Glomerular endothelial cell (primary cell): ENCODE measurements around the gene VMAC. TPM values are rescaled to one million over a fixed set of nuclear protein-coding genes. Genes with fewer than 3 reads are reported as not detected.

Source experiments
- DNase-seq: peaks from one replicate; pipeline ENCODE4 v3.0.0-alpha.2; 2011; ENCODE audit warnings: low read depth, low spot score; ENCODE audit errors: extremely low read depth
- total RNA-seq: library from RNA; depleted of rRNA; stranded (reverse); fragments of >200 nt; gene quantifications from 2 replicates; pipeline ENCODE4 v1.2.3, GENCODE V29; 2015

The VMAC gene
- total RNA-seq, 1 donor from 2014 or later, result 6.1 TPM

DNA sequence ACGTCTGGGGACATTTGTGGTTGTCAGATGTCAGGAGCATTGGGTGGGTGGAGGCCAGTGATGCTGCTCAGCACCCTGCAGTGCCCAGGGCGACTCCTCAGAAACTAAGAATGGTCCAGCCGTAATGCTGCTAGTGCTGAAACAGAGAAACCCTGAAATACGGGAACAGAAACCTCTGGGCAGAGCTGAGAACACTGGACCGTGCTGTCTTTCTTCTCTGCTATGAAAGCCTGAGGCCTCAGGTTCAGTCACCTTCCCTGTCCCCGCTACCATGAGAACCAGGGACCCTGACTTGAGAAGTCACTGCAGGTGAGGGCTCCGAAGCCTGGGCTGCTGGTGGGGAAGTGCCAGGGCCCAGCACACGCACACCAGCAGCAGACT lies 22.8 kb downstream of the VMAC start:
- no peak for DNase-seq

DNA sequence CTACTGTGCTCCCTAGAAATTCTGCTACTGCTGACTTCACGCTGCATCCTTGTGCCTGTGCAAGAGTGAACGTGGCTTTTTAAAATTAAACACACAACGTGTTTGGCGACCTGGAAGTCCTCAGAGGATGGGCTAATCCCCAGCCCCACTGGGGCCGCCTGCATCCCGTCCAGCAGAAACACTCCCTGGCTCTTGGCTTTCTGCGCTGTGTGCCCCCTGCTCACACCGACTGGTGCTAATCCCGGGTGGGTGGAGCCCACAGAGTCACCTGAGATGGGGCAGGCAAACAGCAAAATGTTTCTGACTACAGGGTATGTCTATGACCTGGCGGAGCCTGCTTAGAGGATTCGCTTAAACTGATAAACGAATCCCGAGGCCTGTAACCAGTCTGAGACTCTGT lies 24.5 kb downstream of the VMAC start:
- DNase-seq, result no peak

DNA sequence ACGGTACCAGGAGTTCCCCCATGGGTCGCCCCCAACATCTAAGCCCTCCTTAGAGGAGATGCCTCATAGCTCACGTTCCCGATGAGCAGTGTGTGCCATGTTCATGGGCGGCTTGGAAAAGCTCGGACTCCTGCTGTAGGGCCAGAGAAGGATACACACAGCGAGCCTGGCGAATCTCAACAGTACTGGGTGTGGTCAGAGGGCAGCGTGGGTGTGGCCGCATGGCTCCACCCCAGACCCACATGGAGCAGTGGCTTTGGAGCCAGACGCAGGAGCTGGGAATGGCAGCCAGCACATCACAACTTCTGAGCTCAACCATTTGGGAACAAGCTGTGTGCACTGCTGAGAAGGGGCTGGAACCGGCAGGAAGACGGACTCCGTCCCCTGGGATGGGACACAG lies 25.0 kb downstream of the VMAC start:
- DNase-seq, result no peak

DNA sequence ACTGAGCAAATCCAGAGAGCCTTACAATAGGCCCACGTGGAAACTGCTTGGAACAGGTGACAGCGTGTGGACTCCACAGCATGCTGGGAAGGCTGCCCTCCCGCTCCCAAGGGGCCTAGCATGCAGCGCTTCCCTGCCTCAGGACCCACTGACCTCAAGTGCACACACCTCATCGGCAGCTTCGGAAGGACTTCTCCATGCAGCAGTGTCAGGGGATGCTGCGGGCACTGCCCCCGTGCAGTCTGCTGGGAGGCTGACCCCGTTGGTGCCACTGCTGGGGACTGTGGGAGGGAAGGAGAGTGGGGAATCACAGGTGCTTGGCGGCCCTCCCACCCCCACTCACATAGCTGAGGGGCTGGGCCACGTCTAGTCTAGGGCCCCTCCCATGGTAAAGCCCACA lies 26.6 kb downstream of the VMAC start:
- no peak for DNase-seq

DNA sequence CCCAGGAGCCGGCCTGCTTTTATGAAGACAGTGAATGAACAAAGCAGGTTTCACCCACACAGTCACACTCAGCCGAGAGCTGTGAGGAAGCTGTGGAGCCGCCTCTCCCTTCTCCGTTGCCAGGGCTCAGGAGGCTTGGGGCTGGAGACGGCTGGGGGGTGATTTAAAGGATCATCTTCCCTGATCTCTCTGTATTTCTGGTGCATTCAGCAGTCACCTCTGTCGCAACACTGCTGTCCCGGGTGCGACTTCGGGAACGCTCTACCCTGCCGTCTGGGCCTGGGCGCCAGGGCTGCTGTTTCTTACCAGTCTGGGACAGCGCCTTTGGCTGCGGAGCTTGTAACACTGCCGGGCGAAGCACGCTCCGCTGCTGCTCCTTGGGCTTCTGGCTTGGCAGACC lies 27.5 kb downstream of the VMAC start:
- DNase-seq, result no peak

DNA sequence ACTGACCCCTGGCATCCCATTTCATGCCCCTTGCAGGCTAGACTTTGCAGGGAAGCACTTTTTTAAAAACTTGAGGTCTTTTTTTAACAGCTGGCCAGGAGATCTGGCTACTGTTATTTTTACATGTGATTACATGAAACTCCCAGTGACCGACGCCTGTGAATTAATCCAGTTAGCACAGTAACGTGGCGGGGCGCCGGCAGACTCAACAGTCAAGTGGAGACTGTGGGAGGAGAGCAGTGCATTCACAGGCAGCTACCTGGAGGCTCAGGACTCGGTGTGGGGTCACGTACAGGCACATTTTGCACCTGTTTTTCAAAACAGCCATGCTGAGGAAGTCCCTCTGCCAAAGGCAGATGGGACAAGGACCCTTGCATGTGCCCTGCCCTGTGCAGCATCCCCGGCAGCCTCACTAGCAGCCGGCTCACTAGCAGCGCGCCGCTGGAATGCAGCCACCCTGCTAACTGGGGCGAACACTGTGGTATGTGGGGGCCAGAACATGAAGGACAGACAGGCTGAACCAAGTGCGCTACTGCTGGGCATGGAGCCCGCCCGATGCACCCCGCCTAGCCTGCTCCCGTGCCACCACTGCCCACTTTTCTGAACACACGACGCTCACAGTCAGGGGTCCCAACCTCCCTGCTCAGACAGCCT lies 28.1 kb downstream of the VMAC start:
- DNase-seq, result no peak

DNA sequence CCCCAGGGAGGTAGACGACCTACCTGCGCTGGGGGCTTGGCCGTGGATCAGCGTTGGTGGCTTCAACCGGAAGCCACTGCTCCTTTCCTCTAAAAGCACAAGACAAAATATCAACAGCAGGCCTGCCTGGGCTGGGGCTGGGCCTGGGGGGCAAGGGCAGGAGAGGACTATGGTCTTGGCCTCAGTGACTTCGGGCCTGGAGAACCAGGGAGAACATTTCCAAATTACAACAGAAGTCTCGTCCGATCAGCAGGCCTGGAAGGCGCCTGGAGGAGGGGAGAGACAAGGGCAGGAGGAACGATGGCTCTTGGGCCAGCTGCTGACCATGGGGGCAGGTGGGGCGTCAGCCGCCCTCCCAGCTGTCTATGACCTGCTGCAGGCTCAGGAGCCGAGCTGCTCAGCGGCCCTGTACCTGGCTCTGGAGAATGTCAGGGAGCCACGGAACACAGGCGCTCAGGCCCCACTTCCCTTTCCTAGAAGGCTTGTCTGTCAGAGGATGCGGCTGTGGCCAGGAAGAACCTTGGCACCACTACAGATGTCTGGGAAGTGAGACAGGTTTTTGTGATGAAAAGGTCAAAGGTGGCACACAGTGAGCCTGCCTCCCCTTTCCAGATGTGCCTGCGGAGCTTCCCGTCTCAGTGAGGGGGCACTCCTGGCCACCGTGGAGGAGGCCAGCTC lies 28.9 kb downstream of the VMAC start:
- no peak for DNase-seq

DNA sequence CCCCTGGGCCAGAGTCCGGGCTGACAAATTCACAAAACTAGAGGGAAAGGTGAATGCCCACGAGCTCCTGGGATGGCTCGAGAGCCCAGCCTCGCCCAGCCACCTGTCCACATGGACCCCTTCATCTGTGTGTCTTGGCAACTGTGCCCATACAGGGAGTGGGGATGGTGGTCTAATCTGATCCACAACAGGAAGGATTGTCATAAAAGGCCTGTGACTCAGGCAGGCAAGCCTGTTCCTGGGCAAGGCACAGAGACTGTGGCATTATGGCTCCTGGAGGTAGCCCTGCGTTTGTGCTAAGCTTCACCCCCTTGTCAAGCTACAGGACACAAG lies 29.4 kb downstream of the VMAC start:
- no peak for DNase-seq

DNA sequence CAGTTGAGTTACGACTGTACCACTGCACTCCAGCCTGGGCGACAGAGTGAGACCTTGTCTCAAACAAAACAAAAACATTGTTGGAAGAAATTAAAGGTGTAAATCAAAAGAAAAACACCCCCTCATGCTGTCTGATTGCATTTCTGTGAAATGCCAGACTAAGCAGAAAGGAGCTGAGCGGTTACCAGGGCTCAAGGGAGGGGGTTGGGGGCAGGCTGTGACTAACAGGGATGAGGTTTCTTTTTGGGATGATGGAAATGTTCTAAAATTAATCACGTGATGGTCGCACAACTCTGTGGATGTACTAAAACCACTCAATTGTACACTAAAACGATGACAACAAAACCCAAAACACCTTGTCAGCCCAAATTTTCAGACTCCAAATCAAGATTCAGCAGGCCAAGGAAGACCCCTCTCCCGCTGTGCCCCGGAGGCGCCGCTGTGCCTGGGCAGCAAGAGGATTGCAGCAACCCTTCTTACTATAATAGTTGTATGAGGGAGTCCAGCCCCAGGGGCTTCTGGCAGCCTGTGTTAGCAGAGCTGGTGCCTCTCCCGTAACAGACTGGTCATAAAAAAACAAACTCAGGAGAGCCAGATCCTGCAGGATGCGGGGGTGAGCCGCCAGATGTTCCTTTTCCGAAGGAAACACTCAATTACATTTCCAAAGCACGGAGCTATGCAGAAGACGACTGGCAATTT lies 30.3 kb downstream of the VMAC start:
- DNase-seq, result no peak

DNA sequence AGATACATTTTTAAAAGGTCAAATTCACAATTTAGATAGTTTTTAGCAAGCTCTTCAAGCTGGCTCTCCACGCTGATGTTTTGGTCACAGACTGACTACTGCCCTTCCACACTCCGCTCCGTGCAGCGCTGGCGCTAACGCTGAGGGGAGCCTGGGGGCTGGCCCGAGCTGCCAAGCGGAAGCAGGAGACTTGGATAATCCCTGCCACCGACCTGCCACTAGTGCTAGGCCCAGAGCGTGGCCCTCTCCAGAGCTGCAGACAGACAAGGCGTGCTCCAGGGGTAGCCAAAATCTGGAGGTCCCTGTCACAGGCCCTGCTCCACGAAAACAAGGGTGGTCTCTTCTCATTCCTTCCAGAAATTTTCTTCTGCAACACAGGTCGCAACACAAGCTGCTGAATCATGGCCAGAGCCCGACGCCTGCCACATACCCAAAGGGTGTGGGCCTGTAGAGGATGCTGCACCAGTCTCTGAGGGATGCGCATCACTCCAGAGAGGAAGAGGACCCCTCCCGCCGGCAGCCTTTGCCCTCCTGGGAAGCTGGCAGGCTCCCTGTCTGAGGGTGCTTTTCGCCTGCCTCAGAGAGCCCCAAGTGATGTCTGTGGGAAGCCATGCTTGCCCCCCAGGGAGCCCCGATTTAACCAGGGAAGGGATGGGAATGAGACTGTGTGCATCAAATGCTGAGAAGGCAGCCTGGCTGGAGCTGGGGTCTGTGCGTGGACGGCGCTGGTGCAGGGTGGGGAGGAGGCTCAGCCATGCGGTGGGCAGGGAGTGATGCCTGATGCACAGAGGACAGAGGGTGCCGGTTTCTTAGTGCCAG lies 31.0 kb downstream of the VMAC start:
- no peak for DNase-seq

DNA sequence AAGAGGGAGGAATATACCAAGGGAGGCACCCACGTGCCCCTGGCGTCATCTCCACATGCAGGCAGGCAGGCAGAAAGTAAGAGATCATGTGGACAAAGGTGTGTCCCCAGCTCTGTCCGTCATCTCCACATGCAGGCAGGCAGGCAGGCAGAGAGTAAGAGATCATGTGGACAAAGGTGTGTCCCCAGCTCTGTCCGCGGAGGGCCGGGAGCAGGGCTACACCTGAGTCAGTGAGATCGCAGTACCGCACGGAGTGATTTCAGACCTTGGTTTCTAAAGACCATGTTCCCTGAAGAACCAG lies 31.6 kb downstream of the VMAC start:
- DNase-seq, result no peak

DNA sequence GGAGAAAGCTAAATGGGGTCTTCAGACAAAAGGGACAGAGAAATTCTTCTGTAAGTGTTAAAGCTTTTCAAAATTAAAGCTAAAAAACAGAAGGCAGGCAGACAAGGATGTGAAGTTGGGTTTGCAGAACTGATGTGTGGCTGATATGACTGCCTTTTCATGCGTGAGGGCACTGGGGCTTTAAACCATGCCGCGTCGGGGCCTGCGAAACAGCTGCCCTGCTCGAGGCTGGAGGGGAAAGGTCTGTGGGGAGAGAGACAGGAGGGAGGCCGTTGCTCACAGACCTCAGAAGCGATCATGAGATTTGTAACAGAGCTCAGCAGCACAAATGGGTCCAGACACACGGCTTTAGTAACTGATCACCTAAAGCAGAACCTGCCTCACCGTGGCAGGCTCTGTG lies 32.9 kb downstream of the VMAC start:
- DNase-seq, result no peak

DNA sequence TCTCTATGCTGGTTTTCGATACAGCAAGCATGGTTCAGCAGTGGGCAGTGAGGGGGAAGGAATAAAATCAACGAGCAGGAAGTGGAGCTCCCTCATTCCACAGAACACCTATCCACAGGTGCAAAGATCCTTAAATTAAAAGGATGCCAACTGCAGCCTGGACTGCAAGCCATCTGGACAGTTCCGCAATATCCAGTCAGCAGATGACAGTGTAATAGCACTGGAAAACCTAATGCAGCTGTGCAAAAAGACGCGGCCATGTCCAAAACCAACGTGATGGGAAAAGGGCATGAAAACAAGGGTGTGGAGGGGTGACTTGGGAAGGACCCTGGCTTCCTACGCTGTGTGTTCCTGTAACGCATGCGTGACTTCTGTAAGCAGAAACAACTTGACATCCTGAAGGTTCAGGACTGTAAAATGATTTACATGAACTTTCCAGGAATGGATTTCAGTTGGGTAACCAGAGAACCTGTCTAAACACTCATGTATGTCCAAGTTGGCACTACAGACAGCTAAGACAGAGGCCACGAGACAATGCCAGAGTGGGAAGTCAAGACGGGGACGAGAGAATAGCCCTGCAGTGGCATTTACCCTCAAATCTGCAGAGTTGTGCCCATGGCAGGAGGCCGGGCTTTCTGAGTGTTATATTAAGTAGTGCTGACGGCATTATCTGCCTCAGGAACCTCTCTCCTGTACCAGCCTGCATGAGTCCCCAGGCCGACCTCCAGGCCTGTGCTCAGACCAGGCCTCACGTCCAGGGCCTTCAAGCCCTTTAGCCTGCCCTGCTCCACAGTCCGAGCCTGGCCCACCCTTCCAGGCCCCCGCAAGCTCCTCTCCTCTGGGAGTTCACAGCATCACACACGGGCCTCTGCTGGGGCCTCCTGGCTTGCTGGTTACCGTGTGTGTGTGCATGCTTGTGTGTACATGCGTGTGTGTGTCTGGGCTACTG lies 35.9 kb downstream of the VMAC start:
- no peak for DNase-seq

DNA sequence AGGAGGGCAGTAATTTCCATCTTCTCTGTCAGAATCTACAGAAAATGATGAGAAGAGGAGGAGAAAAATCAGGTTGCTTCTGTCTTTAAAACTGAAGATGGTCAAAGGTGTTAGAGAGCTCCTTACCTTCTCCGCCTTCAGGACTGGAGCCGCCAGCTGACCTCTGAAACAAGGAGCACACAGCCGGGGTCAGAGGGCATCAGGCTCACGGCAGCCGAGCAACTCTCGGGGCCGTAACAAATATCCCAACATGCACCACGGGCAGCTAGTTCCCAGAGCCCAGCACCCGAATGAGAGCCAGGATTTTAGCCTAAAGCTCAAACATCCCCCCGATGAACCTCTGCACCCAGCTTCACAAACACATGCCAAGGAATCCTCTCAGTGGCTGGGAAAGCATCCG lies 37.0 kb downstream of the VMAC start:
- DNase-seq, result no peak

DNA sequence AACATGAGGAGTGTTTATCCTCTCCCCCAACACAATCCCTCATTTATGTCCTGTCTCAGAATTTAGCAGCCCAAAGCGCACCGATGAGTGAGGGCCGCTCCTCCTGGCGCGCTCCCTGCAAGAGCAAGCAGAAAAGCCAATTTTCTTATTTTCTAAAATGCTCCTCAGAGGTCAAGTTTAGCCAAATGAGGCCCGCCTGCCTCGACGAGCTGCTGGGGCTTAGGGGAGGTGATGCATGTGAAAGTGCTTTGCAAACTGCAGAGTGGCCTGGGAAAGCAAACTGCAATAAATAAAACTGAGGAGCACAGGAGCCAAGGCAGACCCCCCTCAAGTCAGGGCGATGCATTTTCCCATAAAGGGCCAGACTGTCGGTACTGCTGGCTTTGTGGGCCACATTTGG lies 38.4 kb downstream of the VMAC start:
- no peak for DNase-seq

DNA sequence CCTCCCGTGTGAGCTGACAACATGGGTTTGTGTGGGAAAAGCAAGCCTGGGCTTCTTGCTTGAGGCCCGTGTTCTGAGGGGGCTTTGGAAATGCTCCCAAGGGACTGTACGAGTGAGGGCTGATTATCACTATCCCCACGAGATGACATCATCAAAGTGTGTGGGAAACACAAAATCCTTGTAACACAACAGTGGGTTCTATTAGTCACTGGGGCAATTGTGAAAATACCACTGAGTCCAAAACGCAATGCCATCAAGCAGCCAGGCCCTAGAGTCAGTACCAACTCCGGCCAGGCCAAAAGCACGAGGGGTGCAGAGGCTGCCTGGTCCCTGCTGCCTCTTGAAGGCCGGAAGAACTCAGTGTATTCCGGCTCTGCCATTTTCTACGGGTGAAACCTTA lies 39.0 kb downstream of the VMAC start:
- no peak for DNase-seq

DNA sequence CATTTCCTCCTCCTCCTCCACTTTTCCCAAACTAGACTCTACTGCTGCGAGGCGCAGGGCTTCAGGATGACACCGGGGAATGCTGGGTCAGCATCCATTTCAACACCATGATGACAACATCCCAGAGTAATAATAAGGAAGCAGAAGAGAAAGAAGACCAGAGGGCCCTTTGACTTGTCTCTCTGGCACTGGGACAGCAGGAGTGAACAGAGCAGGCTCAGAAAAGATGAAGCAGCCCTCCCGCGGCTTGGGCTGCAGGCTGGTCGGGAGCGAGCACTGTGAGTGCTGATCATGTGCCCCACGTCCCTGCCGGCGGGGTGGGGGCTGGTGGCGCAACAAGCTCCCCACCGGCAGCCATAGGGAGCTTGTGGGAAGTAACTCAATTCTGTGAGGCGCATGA lies 42.8 kb downstream of the VMAC start:
- no peak for DNase-seq

DNA sequence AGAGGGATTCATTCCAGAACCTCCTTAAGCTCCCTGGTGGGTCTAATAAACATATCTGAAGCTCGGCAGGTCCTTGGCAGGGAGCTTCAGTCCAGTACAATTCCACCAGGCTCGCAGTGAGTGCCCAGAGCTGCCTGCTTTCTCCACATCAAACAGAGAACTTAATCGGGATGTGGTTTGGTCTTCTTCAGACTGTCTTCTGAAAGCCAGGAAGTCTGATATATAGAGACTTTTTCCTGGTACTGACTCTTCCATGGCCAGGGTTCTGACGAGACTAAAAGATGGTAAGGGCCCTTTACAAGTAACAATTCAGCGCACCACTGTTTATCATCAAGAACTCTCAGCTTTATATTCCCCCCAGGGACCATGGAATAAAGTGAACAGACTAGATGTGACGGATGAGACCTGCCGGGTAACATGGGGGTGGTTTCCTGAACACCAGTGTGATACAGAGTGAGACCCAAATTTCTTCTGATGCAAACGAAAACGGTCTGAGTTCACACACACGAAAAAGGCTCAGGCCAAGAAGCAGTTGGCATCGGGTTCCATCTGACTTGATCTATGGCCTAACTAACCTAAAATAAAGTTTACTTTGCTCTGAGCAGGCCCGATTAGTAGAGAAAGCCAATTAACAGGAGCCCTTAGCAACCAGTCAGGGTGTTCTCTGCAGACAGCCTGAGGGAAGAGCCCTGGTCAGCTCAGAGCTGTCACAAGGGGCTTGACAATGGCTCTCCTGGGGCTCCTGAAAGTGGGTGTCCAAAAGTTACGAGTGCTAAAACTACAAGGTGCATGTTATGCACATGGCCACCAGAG lies 44.3 kb downstream of the VMAC start:
- DNase-seq, result no peak

DNA sequence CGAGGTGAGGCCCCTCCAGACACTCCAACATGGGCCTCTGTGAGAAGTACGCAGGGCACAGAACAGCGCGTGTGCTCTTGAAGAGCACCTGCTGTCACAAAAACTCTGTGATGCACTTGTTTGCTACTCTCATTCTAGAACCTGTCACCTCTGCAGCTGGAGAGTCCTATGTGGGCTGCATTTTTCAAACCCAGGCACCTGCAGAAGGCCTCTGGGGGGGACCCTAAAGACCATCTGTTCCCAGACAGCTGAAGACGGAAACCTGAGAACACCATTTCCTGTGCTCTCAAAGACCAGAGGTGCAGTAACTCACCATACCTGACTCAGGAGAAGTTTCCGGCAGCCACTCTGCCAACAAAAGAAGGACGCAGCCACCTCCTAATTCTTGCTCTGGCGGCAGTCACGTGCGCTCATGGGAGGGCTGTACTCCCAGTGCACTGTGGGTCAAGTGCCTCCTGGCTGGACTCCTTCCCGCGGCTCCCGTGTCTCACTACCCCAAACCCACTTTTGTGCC lies 45.2 kb downstream of the VMAC start:
- DNase-seq, result no peak

DNA sequence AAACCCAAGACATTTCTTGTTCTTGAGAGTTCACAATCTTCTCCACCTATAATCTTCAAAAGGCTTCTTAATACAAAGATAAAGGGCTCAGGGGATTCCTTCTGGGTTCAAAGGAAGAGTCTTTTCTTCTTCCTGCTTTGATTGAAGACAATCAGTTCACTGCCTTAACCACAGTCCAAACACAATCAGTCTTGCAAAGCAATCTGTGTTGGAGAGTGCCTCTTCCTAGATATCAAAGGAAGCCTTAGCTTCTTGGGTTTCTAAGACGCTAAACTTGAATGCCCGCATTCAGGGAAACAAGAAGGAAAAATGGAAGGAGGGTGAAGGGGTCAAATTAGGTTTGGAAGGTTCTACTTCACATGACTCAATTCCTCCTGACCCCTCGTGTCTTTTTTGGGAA lies 46.1 kb downstream of the VMAC start:
- no peak for DNase-seq
